Left cardiac atrium (tissue), 4 donors: ENCODE measurements around the gene RANGAP1. TPM values are rescaled to one million over a fixed set of nuclear protein-coding genes. Genes with fewer than 3 reads are reported as not detected.
A peak's percentile ranks its signal among the peaks of the same experiment; 100 is the strongest.
"Not testable (repeated sequence)": the region's sequence is repeated elsewhere in the genome, so short reads cannot be mapped to it uniquely, and the experiment has no call there.

ENCODE experiments used
- ATAC-seq, 2 donors: fragments of 200-7000 bp; cut with Tn5 transposase; one replicate each; pipeline ENCODE4 v1.9.1; 2020; ENCODE audit warnings: mild to moderate bottlenecking in 2 of 2, moderate library complexity in 2 of 2
- DNase-seq: peaks from one replicate; pipeline ENCODE4 v3.0.0-alpha.2; 2020
- intact Hi-C, 2 donors: fragments of 100-400 bp; cut with DNase I; formaldehyde crosslinking; loops; one replicate each; pipeline versions ENCODE4 v1.14.1 to v1.15.1; 2022 to 2023
- total RNA-seq, 2 donors: library from RNA; stranded (reverse); fragmentation: NEBNext Ultra II Directional; extraction: Animal tissue kit (Norgen Biotek cat#: 25700); gene quantifications; one replicate each; pipeline ENCODE4 v1.2.1, GENCODE V29; 2021
- donor health status: DM: no; HTN: yes; CAD: no.
- donor health status: DM: no; HTN: yes; CAD: no; lungs with severe emphysema.
- donor health status: DM: yes; HTN: yes; CAD: no.
- donor health status: Dilated cardiomyopathy.

The RANGAP1 gene
- total RNA-seq, 2 donors from 2014 or later = 33.7 to 34.0 TPM

GRCh38 chr22:41302021-41302767 is 16.2 kb upstream of the RANGAP1 start:
- DNase-seq = no peak
- intact Hi-C loops = loop anchor here in 1 of 2 donors (10.0 kb wide), 1 partner anchor 63 kb away; no protein-coding TSS in a partner anchor

GRCh38 chr22:41301085-41302020 is 15.4 kb upstream of the RANGAP1 start, which contains the start of gene ZC3H7B:
Gene ZC3H7B, plus strand, starts transcription at chr22:41301525. Its CDS starts 19,136 bp downstream, at chr22:41320661.
- intact Hi-C loops = loop anchor here in 1 of 2 donors (10.0 kb wide), 1 partner anchor 63 kb away; no protein-coding TSS in a partner anchor
- peak; percentile 84 for DNase-seq
- ATAC-seq = peak; percentile 97 to 98

More at GRCh38 chr22:41302021-41302767, 16.2 kb upstream of the RANGAP1 start:
- peak; percentile 32 to 39 for ATAC-seq

- DNase-seq (no peak), ATAC-seq (no peak)
- intact Hi-C loops = loop anchor here in 1 of 2 donors (10.0 kb wide), 1 partner anchor 64 kb away; no protein-coding TSS in a partner anchor
These were observed 14.7 kb upstream of the RANGAP1 start for GRCh38 chr22:41300661-41301060.

GRCh38 chr22:41296826-41297667 is 11.1 kb upstream of the RANGAP1 start:
- DNase-seq (no peak), ATAC-seq (no peak)
- intact Hi-C loops = no loop called here

GRCh38 chr22:41294816-41295215 is 8.8 kb upstream of the RANGAP1 start:
- ATAC-seq, intact Hi-C loops, DNase-seq: not testable (repeated sequence)

- intact Hi-C loops = no loop called here
- ATAC-seq (no peak), DNase-seq (no peak)
These were observed 4.6 kb upstream of the RANGAP1 start for GRCh38 chr22:41290262-41291221.

- intact Hi-C loops = loop anchor here in 1 of 2 donors (5.0 kb wide), 1 partner anchor 82 kb away; the partner anchor contains the start of gene L3MBTL2
- no peak for ATAC-seq
- DNase-seq = no peak
These were observed 3.7 kb upstream of the RANGAP1 start for GRCh38 chr22:41289671-41290070.

- ATAC-seq (no peak), DNase-seq (peak; percentile 26)
- intact Hi-C loops = loop anchor here in 1 of 2 donors (5.0 kb wide), 1 partner anchor 81 kb away; the partner anchor contains the start of gene L3MBTL2
These were observed 2.4 kb upstream of the RANGAP1 start for GRCh38 chr22:41288245-41288946.

- intact Hi-C loops = loop anchor here in 1 of 2 donors (5.0 kb wide), 1 partner anchor 79 kb away; the partner anchor contains the start of gene L3MBTL2
- ATAC-seq = peak in 1 of 2 donors; percentile 5
- no peak for DNase-seq
These were observed 678 bp upstream of the RANGAP1 start for GRCh38 chr22:41286639-41287091.

GRCh38 chr22:41285441-41285819 is 557 bp downstream of the RANGAP1 start:
- peak; percentile 63 for DNase-seq
- intact Hi-C loops = loop anchor here in 1 of 2 donors (5.0 kb wide), 1 partner anchor 78 kb away; the partner anchor contains the start of gene L3MBTL2
- peak; percentile 31 to 64 for ATAC-seq

GRCh38 chr22:41284465-41284864 is 1.5 kb downstream of the RANGAP1 start:
- no peak for ATAC-seq
- intact Hi-C loops = no loop called here
- no peak for DNase-seq

GRCh38 chr22:41280854-41281253 is 5.1 kb downstream of the RANGAP1 start:
- DNase-seq (no peak), ATAC-seq (no peak)
- intact Hi-C loops = no loop called here

- ATAC-seq (no peak), DNase-seq (no peak)
- intact Hi-C loops = no loop called here
These were observed 5.9 kb downstream of the RANGAP1 start for GRCh38 chr22:41280065-41280464.

- ATAC-seq (peak in 1 of 2 donors; percentile 68), DNase-seq (no peak)
- intact Hi-C loops = no loop called here
These were observed 11.1 kb downstream of the RANGAP1 start for GRCh38 chr22:41274856-41275255.

- DNase-seq = no peak
- peak; percentile 20 to 38 for ATAC-seq
- intact Hi-C loops = no loop called here
These were observed 12.9 kb downstream of the RANGAP1 start for GRCh38 chr22:41273128-41273527.

- intact Hi-C loops = no loop called here
- DNase-seq = no peak
- no peak for ATAC-seq
These were observed 14.2 kb downstream of the RANGAP1 start for GRCh38 chr22:41271787-41272186.

GRCh38 chr22:41267958-41268357 is 18.0 kb downstream of the RANGAP1 start:
- no peak for ATAC-seq
- intact Hi-C loops = no loop called here

More at GRCh38 chr22:41267958-41268357, 18.0 kb downstream of the RANGAP1 start:
- no peak for DNase-seq
